Esophagus squamous epithelium (tissue), 5 donors: Measurements from ENCODE around the gene FGFR3. TPM values are rescaled to one million over a fixed set of nuclear protein-coding genes. Genes with fewer than 3 reads are reported as not detected.
A peak's percentile ranks its signal among the peaks of the same experiment; 100 is the strongest.

Source experiments
- DNase-seq: peaks from one replicate; lab custom pipeline; 2025; lab: John Stamatoyannopoulos, UW
- H3K27ac ChIP-seq, 4 donors: fragments of 200-600 bp; sonication (generic); one replicate each; pipeline ENCODE4 v1.5.1; 2016 to 2019; ENCODE audit warnings: mild to moderate bottlenecking in 1 of 4
- H3K27me3 ChIP-seq, 4 donors: fragments of 200-600 bp; sonication (generic); 1 replicate in 3 of 4; 2 replicates in 1 of 4; pipeline versions ENCODE4 v1.5.1 to v1.6.0; 2017 to 2021; ENCODE audit warnings: antibody characterized with exemption in 1 of 4
- H3K36me3 ChIP-seq, 3 donors: fragments of 200-600 bp; sonication (generic); one replicate each; pipeline ENCODE4 v1.5.1; 2016 to 2019
- H3K4me1 ChIP-seq, 3 donors: fragments of 200-600 bp; sonication (generic); one replicate each; pipeline ENCODE4 v1.5.1; 2017 to 2019
- H3K4me3 ChIP-seq, 4 donors: fragments of 200-600 bp; sonication (generic); 1 replicate in 3 of 4; 2 replicates in 1 of 4; pipeline ENCODE4 v1.5.1; 2016 to 2019; ENCODE audit warnings: mild to moderate bottlenecking in 2 of 4, moderate library complexity in 1 of 4
- H3K9me3 ChIP-seq, 3 donors: fragments of 200-600 bp; sonication (generic); one replicate each; pipeline ENCODE4 v1.5.1; 2016 to 2019
- POLR2A ChIP-seq, 4 donors: fragments of 450-650 bp; IDR thresholded peaks; one replicate each; pipeline ENCODE4 v1.6.1; 2017; ENCODE audit warnings: antibody characterized with exemption in 4 of 4, mild to moderate bottlenecking in 4 of 4, moderate library complexity in 3 of 4
- WGBS, 2 donors: methylation state at CpG; one replicate each; pipeline ENCODE4 v1.1.5; 2018; 5-methylcytosine and 5-hydroxymethylcytosine counted together
- intact Hi-C: fragments of 100-400 bp; cut with DNase I; formaldehyde crosslinking; loops from one replicate; pipeline ENCODE4 v1.15.0; 2022
- total RNA-seq, 4 donors: library from RNA; depleted of rRNA; stranded (reverse); fragments of >200 nt; gene quantifications; one replicate each; pipeline ENCODE4 v1.1.0, GENCODE V29; 2016
- TF ChIP-seq, protein P1 (sequence below), 6 experiments: fragments of 450-650 bp in 4 of 6; fragments of 200-600 bp in 2 of 6; sonication (generic) in 2 of 6; IDR thresholded peaks; one replicate each; pipeline ENCODE4 v1.5.1; 2016 to 2019; ENCODE audit warnings: antibody characterized with exemption in 6 of 6, mild to moderate bottlenecking in 4 of 6, moderate library complexity in 4 of 6
- donor health status: DM: yes; HTN: yes; CAD: no.

FGFR3 gene
- total RNA-seq, 4 donors from 2014 or later = 175 to 307 (median 223) TPM

- TF ChIP-seq POLR2A (IDR thresholded peaks at IDR 0.05) = no peak
- TF ChIP-seq, protein P1, sequence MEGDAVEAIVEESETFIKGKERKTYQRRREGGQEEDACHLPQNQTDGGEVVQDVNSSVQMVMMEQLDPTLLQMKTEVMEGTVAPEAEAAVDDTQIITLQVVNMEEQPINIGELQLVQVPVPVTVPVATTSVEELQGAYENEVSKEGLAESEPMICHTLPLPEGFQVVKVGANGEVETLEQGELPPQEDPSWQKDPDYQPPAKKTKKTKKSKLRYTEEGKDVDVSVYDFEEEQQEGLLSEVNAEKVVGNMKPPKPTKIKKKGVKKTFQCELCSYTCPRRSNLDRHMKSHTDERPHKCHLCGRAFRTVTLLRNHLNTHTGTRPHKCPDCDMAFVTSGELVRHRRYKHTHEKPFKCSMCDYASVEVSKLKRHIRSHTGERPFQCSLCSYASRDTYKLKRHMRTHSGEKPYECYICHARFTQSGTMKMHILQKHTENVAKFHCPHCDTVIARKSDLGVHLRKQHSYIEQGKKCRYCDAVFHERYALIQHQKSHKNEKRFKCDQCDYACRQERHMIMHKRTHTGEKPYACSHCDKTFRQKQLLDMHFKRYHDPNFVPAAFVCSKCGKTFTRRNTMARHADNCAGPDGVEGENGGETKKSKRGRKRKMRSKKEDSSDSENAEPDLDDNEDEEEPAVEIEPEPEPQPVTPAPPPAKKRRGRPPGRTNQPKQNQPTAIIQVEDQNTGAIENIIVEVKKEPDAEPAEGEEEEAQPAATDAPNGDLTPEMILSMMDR (IDR thresholded peaks at IDR 0.05) = peak in 1 of 6 experiments; percentile 0
- DNase-seq = no peak
- Histone ChIP-seq H3K27ac (peak overlapping the region; percentile 84 to 94 (median 91)), H3K4me3 (peak overlapping the region in 1 of 4 donors; percentile 16), H3K27me3 (peaks cover 0 to 20% (median 0%) of the 10 kb centered on the region in 4 donors), H3K4me1 (peaks cover 67 to 96% (median 68%) of the 10 kb centered on the region in 3 donors), H3K9me3 (no peaks in the 10 kb centered on the region), H3K36me3 (no peaks in the 10 kb centered on the region)
- WGBS, 2 donors = 33% methylated on average over 3 of the region's 13 CpGs; no CpG with 5 or more reads in 1 of the 2 donors
- intact Hi-C loops = no loop called here
Observed at GRCh38 chr4:1759818-1760223, 33.3 kb upstream of the FGFR3 start.

DNA sequence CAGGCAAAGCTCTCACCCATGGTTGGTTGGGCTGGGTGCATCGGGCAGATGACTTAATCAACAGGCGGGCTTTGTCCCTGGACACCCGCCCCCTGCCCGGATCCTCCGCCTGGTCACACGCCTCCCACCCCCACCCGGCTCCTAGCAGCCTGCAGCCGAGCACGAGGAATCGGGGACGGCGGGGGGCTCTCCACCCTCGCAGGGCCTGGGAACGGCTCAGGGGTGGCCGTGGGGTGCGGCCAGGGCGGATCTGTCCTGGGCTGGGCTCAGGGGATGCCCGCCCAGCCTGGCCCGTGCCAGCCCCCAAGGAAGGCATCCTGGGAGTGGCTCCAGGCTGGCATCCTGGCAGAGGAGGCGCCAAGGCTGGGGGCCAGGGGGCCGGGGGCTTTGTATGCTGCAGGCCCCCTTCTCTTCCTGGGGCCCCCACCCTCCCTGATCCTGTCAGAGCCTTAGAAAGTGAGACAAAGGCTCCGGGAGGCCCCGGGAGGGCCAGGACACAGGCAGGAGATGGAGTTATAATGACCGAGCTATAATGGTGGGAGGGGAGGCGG lies 32.5 kb upstream of the FGFR3 start:
- peaks cover 0 to 27% (median 0%) of the 10 kb centered on the region in 4 donors for H3K27me3 ChIP-seq
- H3K4me3 ChIP-seq = peak overlapping the region in 3 of 4 donors; percentile 7 to 39 (median 16)
- intact Hi-C loops = no loop called here
- no peak for TF ChIP-seq POLR2A (IDR thresholded peaks at IDR 0.05)
- TF ChIP-seq, protein P1 (IDR thresholded peaks at IDR 0.05) = no peak
- no peak for DNase-seq
- H3K9me3 ChIP-seq = no peaks in the 10 kb centered on the region
- peak overlapping the region; percentile 84 to 94 (median 91) for H3K27ac ChIP-seq
- peaks cover 60 to 92% (median 60%) of the 10 kb centered on the region in 3 donors for H3K4me1 ChIP-seq
- 38% methylated on average over 4 of the region's 25 CpGs; no CpG with 5 or more reads in 1 of the 2 donors for WGBS, 2 donors
- H3K36me3 ChIP-seq = no peaks in the 10 kb centered on the region

- peaks cover 0 to 33% (median 0%) of the 10 kb centered on the region in 4 donors for H3K27me3 ChIP-seq
- no peaks in the 10 kb centered on the region for H3K36me3 ChIP-seq
- TF ChIP-seq POLR2A (IDR thresholded peaks at IDR 0.05) = no peak
- TF ChIP-seq, protein P1 (IDR thresholded peaks at IDR 0.05) = no peak
- 0% methylated on average over 2 of the region's 32 CpGs; no CpG with 5 or more reads in 1 of the 2 donors for WGBS, 2 donors
- H3K9me3 ChIP-seq = no peaks in the 10 kb centered on the region
- H3K4me3 ChIP-seq = peak overlapping the region in 3 of 4 donors; percentile 7 to 39 (median 16)
- peaks cover 58 to 92% (median 61%) of the 10 kb centered on the region in 3 donors for H3K4me1 ChIP-seq
- no peak for DNase-seq
- intact Hi-C loops = no loop called here
- peak overlapping the region; percentile 84 to 94 (median 91) for H3K27ac ChIP-seq
Observed at GRCh38 chr4:1761130-1761689, 31.9 kb upstream of the FGFR3 start.

- H3K4me1 ChIP-seq = peaks cover 58 to 91% (median 61%) of the 10 kb centered on the region in 3 donors
- intact Hi-C loops = no loop called here
Observed at GRCh38 chr4:1762264-1763010, 30.7 kb upstream of the FGFR3 start.

More at GRCh38 chr4:1762264-1763010, 30.7 kb upstream of the FGFR3 start:
- WGBS, 2 donors = 59 to 84% methylated on average over 6 to 13 of the region's 20 CpGs
- no peak for DNase-seq
- no peaks in the 10 kb centered on the region for H3K36me3 ChIP-seq
- H3K9me3 ChIP-seq = no peaks in the 10 kb centered on the region
- H3K27me3 ChIP-seq = peaks cover 0 to 43% (median 0%) of the 10 kb centered on the region in 4 donors
- peak overlapping the region in 2 of 4 donors; percentile 17 to 28 for H3K27ac ChIP-seq
- TF ChIP-seq POLR2A (IDR thresholded peaks at IDR 0.05) = no peak
- TF ChIP-seq, protein P1 (IDR thresholded peaks at IDR 0.05) = no peak
- H3K4me3 ChIP-seq = no peak overlapping the region
